Right lobe of liver (tissue), 6 donors: ENCODE measurements around the gene CLP1. TPM values are rescaled to one million over a fixed set of nuclear protein-coding genes. Genes with fewer than 3 reads are reported as not detected.

ENCODE experiments used
- ATAC-seq, 4 donors: fragments of 200-7000 bp; cut with Tn5 transposase; one replicate each; pipeline ENCODE4 v1.9.1; 2020; ENCODE audit warnings: mild to moderate bottlenecking in 4 of 4, moderate library complexity in 4 of 4
- DNase-seq, 3 donors: peaks; one replicate each; pipeline ENCODE4 v3.0.0-alpha.2; 2020
- H3K27ac ChIP-seq, 3 donors: fragments of 200-600 bp; one replicate each; pipeline ENCODE4 v1.8.0; 2022
- H3K27me3 ChIP-seq, 2 donors: fragments of 200-600 bp; one replicate each; pipeline ENCODE4 v1.8.0; 2022
- H3K36me3 ChIP-seq, 4 donors: fragments of 200-600 bp; sonication (generic) in 1 of 4; one replicate each; pipeline versions ENCODE4 v1.5.1 to v1.8.0; 2017 to 2022; ENCODE audit warnings: control low read depth in 1 of 4
- H3K4me1 ChIP-seq, 4 donors: fragments of 200-600 bp; sonication (generic) in 1 of 4; one replicate each; pipeline versions ENCODE4 v1.5.1 to v1.8.0; 2017 to 2022; ENCODE audit warnings: control low read depth in 1 of 4
- H3K4me3 ChIP-seq, 3 donors: fragments of 200-600 bp; one replicate each; pipeline ENCODE4 v1.8.0; 2022
- H3K9me3 ChIP-seq, 4 donors: fragments of 200-600 bp; sonication (generic) in 1 of 4; one replicate each; pipeline versions ENCODE4 v1.5.1 to v1.8.0; 2017 to 2022; ENCODE audit warnings: control low read depth in 1 of 4
- POLR2A ChIP-seq: fragments of 450-650 bp; IDR thresholded peaks from one replicate; pipeline ENCODE4 v1.6.1; 2017; ENCODE audit warnings: antibody characterized with exemption, mild to moderate bottlenecking
- WGBS: methylation state at CpG from one replicate; pipeline ENCODE4 v1.1.6; 2018; ENCODE audit warnings: low coverage, low lambda C conversion rate; ENCODE audit not compliant: insufficient coverage; ENCODE audit errors: missing lambda C conversion rate; 5-methylcytosine and 5-hydroxymethylcytosine counted together
- intact Hi-C, 2 donors: fragments of 100-400 bp; cut with DNase I; formaldehyde crosslinking; loops; one replicate each; pipeline versions ENCODE4 v1.11.2 to v1.14.1; 2022
- total RNA-seq, 6 experiments: library from RNA; depleted of rRNA in 2 of 6; stranded (reverse); fragments of >200 nt in 2 of 6; fragmentation: NEBNext Ultra II Directional in 3 of 6; extraction: Animal tissue kit (Norgen Biotek cat#: 25700) in 3 of 6; gene quantifications; one replicate each; pipeline versions ENCODE4 v1.1.0 to v1.2.4, GENCODE V29; 2016 to 2023
- TF ChIP-seq, protein P1 (sequence below), 4 donors: fragments of 200-600 bp in 3 of 4; fragments of 450-650 bp in 1 of 4; IDR thresholded peaks; one replicate each; pipeline versions ENCODE4 v1.5.1 to v1.8.0; 2016 to 2022; ENCODE audit warnings: antibody characterized with exemption in 4 of 4, mild to moderate bottlenecking in 2 of 4
- donor health status: DM: no; HTN: yes; CAD: no.
- donor health status: DM: no; HTN: no; CAD: no.
- donor health status: DM: no; HTN: no; CAD: no.
- donor health status: DM: no; HTN: yes; CAD: no.
- donor health status: DM: no; HTN: yes; CAD: no.

The CLP1 gene
- total RNA-seq, 6 experiments from 2014 or later, result 5.6 to 9.2 (median 6.8) TPM

DNA sequence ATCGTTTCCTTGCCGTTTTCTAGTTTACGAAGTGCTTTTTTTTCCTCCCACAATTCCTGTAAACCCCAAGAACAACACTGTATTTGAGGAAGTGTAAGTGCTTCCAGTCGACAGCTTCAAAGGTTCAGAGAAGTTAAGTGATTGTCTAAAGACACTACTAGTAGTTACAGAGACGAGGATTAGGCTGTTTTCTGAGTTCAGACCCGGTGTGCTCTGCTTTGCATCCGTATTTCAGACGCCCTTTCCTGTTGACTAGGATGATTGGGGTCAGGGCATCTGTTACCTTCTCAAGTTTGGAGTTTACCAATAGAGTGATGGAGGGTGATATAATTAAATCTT lies 430 bp downstream of the CLP1 start:
- Histone ChIP-seq H3K9me3 (no peaks in the 10 kb centered on the region), H3K4me3 (peak overlapping the region; percentile 44 to 80 (median 72)), H3K4me1 (peaks cover 0 to 9% (median 2%) of the 10 kb centered on the region in 4 donors), H3K36me3 (peaks cover 0 to 31% (median 14%) of the 10 kb centered on the region in 4 donors), H3K27me3 (no peaks in the 10 kb centered on the region), H3K27ac (peak overlapping the region in 1 of 3 donors; percentile 41)
- ATAC-seq (no peak), DNase-seq (no peak)
- intact Hi-C loops, result no loop called here
- TF ChIP-seq, protein P1, sequence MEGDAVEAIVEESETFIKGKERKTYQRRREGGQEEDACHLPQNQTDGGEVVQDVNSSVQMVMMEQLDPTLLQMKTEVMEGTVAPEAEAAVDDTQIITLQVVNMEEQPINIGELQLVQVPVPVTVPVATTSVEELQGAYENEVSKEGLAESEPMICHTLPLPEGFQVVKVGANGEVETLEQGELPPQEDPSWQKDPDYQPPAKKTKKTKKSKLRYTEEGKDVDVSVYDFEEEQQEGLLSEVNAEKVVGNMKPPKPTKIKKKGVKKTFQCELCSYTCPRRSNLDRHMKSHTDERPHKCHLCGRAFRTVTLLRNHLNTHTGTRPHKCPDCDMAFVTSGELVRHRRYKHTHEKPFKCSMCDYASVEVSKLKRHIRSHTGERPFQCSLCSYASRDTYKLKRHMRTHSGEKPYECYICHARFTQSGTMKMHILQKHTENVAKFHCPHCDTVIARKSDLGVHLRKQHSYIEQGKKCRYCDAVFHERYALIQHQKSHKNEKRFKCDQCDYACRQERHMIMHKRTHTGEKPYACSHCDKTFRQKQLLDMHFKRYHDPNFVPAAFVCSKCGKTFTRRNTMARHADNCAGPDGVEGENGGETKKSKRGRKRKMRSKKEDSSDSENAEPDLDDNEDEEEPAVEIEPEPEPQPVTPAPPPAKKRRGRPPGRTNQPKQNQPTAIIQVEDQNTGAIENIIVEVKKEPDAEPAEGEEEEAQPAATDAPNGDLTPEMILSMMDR (IDR thresholded peaks at IDR 0.05), result no peak
- TF ChIP-seq POLR2A, result no peak
- 0% methylated on average over 8 of the region's 8 CpGs for WGBS

GRCh38 chr11:57659669-57660068 lies 2.1 kb downstream of the CLP1 start:
- Histone ChIP-seq H3K4me3 (no peak overlapping the region), H3K36me3 (peaks cover 0 to 31% (median 14%) of the 10 kb centered on the region in 4 donors), H3K4me1 (peaks cover 0 to 9% (median 2%) of the 10 kb centered on the region in 4 donors), H3K27ac (no peak overlapping the region), H3K9me3 (no peaks in the 10 kb centered on the region), H3K27me3 (no peaks in the 10 kb centered on the region)
- TF ChIP-seq, protein P1 (IDR thresholded peaks at IDR 0.05), result no peak
- no peak for TF ChIP-seq POLR2A
- 86% methylated on average over 5 of the region's 14 CpGs for WGBS
- intact Hi-C loops, result no loop called here
- no peak for ATAC-seq
- DNase-seq, result no peak

GRCh38 chr11:57662893-57663292 lies 5.3 kb downstream of the CLP1 start:
- Histone ChIP-seq H3K9me3 (no peaks in the 10 kb centered on the region), H3K36me3 (peaks cover 0 to 31% (median 14%) of the 10 kb centered on the region in 4 donors), H3K4me1 (peaks cover 0 to 18% (median 2%) of the 10 kb centered on the region in 4 donors), H3K27me3 (no peaks in the 10 kb centered on the region), H3K4me3 (no peak overlapping the region), H3K27ac (no peak overlapping the region)
- WGBS, result 50% methylated on average over 2 of the region's 4 CpGs
- ATAC-seq (no peak), DNase-seq (no peak)
- intact Hi-C loops, result no loop called here
- TF ChIP-seq POLR2A, result no peak
- TF ChIP-seq, protein P1 (IDR thresholded peaks at IDR 0.05), result peak in 1 of 4 donors; percentile 24

- 100% methylated on average over 5 of the region's 9 CpGs for WGBS
- intact Hi-C loops, result no loop called here
- H3K4me3 ChIP-seq, result no peak overlapping the region
- DNase-seq (no peak), ATAC-seq (no peak)
- TF ChIP-seq, protein P1 (IDR thresholded peaks at IDR 0.05), result no peak
- TF ChIP-seq POLR2A, result no peak
- H3K36me3 ChIP-seq, result peaks cover 0 to 31% (median 14%) of the 10 kb centered on the region in 4 donors
- peaks cover 0 to 11% (median 0%) of the 10 kb centered on the region in 4 donors for H3K4me1 ChIP-seq
- no peaks in the 10 kb centered on the region for H3K9me3 ChIP-seq
- H3K27ac ChIP-seq, result no peak overlapping the region
- no peaks in the 10 kb centered on the region for H3K27me3 ChIP-seq
Observed at GRCh38 chr11:57663975-57664374, 6.4 kb downstream of the CLP1 start.
